IPS-NIHi7 (cell line): ENCODE results near the gene TMEM238.
"Not testable (repeated sequence)": the region's sequence is repeated elsewhere in the genome, so short reads cannot be mapped to it uniquely, and the experiment has no call there.

ENCODE experiments used
- DNase-seq: peaks from one replicate; pipeline ENCODE4 v3.0.0; 2012; ENCODE audit warnings: mixed read lengths; ENCODE audit errors: extremely low spot score

TMEM238 gene

GRCh38 chr19:55384131-55384919 lies at the start of gene TMEM238:
TMEM238 (minus strand) TSS chr19:55384292; CDS start chr19:55384259, 33 bp downstream.
- DNase-seq, result no peak

GRCh38 chr19:55433292-55433691 lies 49.2 kb upstream of the TMEM238 start:
- no peak for DNase-seq

- no peak for DNase-seq
Observed at GRCh38 chr19:55432241-55432959, 48.3 kb upstream of the TMEM238 start.

- DNase-seq, result no peak
Observed at GRCh38 chr19:55431183-55431582, 47.1 kb upstream of the TMEM238 start.

GRCh38 chr19:55426042-55426441 lies 42.0 kb upstream of the TMEM238 start:
- no peak for DNase-seq

GRCh38 chr19:55424518-55424917 lies 40.4 kb upstream of the TMEM238 start:
- no peak for DNase-seq

- no peak for DNase-seq
Observed at GRCh38 chr19:55423225-55424005, 39.3 kb upstream of the TMEM238 start.

GRCh38 chr19:55421281-55421680 lies 37.2 kb upstream of the TMEM238 start:
- not testable (repeated sequence) for DNase-seq

- no peak for DNase-seq
Observed at GRCh38 chr19:55419624-55420236, 35.6 kb upstream of the TMEM238 start.

GRCh38 chr19:55419103-55419502 lies 35.0 kb upstream of the TMEM238 start:
- no peak for DNase-seq

GRCh38 chr19:55418185-55418584 lies 34.1 kb upstream of the TMEM238 start:
- DNase-seq, result peak; percentile 84

GRCh38 chr19:55410168-55410567 lies 26.1 kb upstream of the TMEM238 start:
- DNase-seq, result no peak

GRCh38 chr19:55409179-55409578 lies 25.1 kb upstream of the TMEM238 start:
- DNase-seq, result not testable (repeated sequence)

- DNase-seq, result no peak
Observed at GRCh38 chr19:55408533-55408872, 24.4 kb upstream of the TMEM238 start.

- peak; percentile 100 for DNase-seq
Observed at GRCh38 chr19:55407800-55408532, 23.9 kb upstream of the TMEM238 start.

GRCh38 chr19:55407550-55407799 lies 23.4 kb upstream of the TMEM238 start, which contains the start of gene UBE2S:
UBE2S (minus strand) TSS chr19:55407788; CDS start chr19:55407589, 199 bp downstream.
- not testable (repeated sequence) for DNase-seq

- no peak for DNase-seq
Observed at GRCh38 chr19:55406826-55407549, 22.9 kb upstream of the TMEM238 start.

GRCh38 chr19:55406091-55406825 lies 22.2 kb upstream of the TMEM238 start:
- no peak for DNase-seq

GRCh38 chr19:55405638-55406037 lies 21.5 kb upstream of the TMEM238 start:
- no peak for DNase-seq

- no peak for DNase-seq
Observed at GRCh38 chr19:55402509-55402908, 18.4 kb upstream of the TMEM238 start.
